Motor neuron (in vitro differentiated cells): Measurements from ENCODE around the gene HAPLN2. TPM values are rescaled to one million over a fixed set of nuclear protein-coding genes. Genes with fewer than 3 reads are reported as not detected.
A peak's percentile ranks its signal among the peaks of the same experiment; 100 is the strongest.
"Not testable (repeated sequence)": the region's sequence is repeated elsewhere in the genome, so short reads cannot be mapped to it uniquely, and the experiment has no call there.

Experiments
- ATAC-seq, 8 experiments: fragments of 200-7000 bp; cut with Tn5 transposase; replicated peaks in 6 of 8; 2 replicates each; pipeline ENCODE4 v1.8.0; 2021; ENCODE audit warnings: mild to moderate bottlenecking in 8 of 8, moderate library complexity in 8 of 8
- H3K27ac ChIP-seq, 2 donors: fragments of 250-450 bp; sonication (Bioruptor Pico); 2 replicates each; pipeline ENCODE4 v1.9.0; 2021; ENCODE audit warnings: antibody characterized with exemption in 2 of 2, mild to moderate bottlenecking in 2 of 2, moderate library complexity in 1 of 2
- H3K4me1 ChIP-seq, 2 donors: fragments of 250-450 bp; sonication (Bioruptor Pico); replicated peaks in 1 of 2; 2 replicates each; pipeline ENCODE4 v1.6.1; 2021; ENCODE audit warnings: antibody characterized with exemption in 2 of 2, mild to moderate bottlenecking in 2 of 2, moderate library complexity in 1 of 2
- H3K4me3 ChIP-seq, 5 donors: fragments of 250-450 bp; sonication (Bioruptor Pico); 2 replicates each; pipeline ENCODE4 v1.9.0; 2021; ENCODE audit warnings: antibody characterized with exemption in 5 of 5, mild to moderate bottlenecking in 5 of 5, moderate library complexity in 4 of 5
- WGBS, 10 experiments: fragments of 450-650 bp; shearing (Covaris generic); methylation state at CpG; one replicate each; pipeline ENCODE4 v1.0.0; 2022; 5-methylcytosine and 5-hydroxymethylcytosine counted together
- in situ Hi-C, 9 experiments: fragments of 400-800 bp; cut with MboI; loops; one replicate each; pipeline ENCODE4 v1.15.0; 2021; ENCODE audit warnings: low sequenced_read_pairs in 9 of 9, low pct_unique_long_range_greater_than_20kb in 2 of 9; ENCODE audit not compliant: unreplicated experiment in 9 of 9
- total RNA-seq, 8 experiments: library from RNA; unstranded; fragments of 300-600 nt; gene quantifications; 2 replicates each; pipeline versions ENCODE4 v1.2.3 to v1.2.4, GENCODE V29; 2022

The HAPLN2 gene
- total RNA-seq, 8 experiments from 2014 or later, result 0.46 to 8.7 (median 3.3) TPM; not detected in 1

DNA sequence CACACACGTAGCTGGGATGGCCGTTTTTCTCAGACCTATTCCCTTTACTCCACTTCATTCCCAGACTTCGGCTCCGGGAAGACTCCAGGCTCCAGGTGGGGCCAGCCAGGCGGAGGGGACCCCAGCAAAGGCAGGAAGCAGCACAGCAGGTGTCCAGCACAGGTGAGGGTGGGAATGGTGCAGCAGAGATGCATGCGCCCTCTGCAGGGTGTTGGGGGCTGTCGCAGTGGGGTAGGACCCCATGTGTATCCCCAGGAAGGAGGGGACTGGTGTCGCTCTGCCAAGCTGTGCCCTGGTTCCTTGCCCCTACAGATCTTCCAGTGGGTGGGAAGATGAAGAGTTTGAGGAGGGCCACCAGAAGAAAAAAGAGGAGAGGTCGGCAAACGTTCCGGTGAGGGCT is 34.4 kb upstream of the HAPLN2 start:
- in situ Hi-C loops, result no loop called here
- ATAC-seq, result peak in 2 of 8 experiments; percentile 23 to 59
- WGBS, 10 experiments, result 33 to 80% (median 66%) methylated on average over 2 to 11 of the region's 11 CpGs; no CpG with 5 or more reads in 2 of the 10 experiments
- H3K27ac ChIP-seq, result no peak overlapping the region
- peaks cover 0 to 2% of the 10 kb centered on the region in 2 donors for H3K4me1 ChIP-seq
- no peak overlapping the region for H3K4me3 ChIP-seq

DNA sequence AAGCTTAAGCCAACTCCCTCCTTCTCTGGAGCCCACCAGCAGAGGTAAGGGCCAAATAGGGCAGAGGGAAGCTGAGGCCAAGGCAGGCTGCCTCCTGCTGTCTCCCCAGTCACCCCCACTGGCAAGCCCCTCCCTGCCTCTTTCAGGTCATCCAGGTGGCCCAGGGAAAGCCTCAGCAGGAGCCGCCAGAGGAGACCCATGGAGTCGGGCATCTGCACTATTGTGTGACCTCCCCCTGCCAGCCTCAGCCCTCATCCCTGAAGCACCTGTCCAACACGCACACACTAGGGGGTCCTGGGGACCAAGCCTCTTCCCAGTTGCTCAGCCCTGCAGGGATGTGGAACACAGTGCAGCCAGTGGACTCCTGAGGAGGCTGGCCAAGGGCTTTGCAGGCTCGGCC is 32.9 kb upstream of the HAPLN2 start:
- H3K4me1 ChIP-seq, result peaks cover 5 to 9% of the 10 kb centered on the region in 2 donors
- no peak overlapping the region for H3K27ac ChIP-seq
- ATAC-seq, result no peak
- in situ Hi-C loops, result no loop called here
- no peak overlapping the region for H3K4me3 ChIP-seq
- 20 to 100% (median 72%) methylated on average over 1 to 4 of the region's 4 CpGs; no CpG with 5 or more reads in 4 of the 10 experiments for WGBS, 10 experiments

DNA sequence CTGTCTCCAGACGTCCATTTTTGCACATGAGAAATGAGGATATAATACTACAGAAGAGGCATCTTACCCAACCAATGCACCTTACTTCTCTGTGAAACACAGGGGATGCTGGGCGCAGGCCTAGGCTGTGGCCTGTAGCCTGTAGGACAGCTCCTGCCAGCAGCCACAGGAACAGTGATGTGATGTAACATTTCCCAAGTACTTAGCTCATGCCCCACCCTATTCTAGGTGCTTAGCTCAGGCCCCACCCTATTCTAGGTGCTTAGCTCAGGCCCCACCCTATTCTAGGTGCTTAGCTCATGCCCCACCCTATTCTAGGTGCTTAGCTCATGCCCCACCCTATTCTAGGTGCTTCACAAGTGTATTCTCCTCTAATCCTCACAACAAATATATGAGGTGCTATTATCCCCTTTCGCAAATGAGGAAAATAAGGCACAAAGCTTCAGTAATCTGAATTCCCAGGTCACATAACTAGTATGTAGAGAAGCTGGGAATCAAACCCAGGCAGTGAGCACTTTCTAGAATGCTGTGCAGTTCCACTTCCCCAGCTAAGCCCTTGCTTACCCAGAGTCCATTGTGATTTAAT is 32.2 kb upstream of the HAPLN2 start:
- no peak overlapping the region for H3K4me3 ChIP-seq
- 0 to 100% (median 65%) methylated on average over 1 to 2 of the region's 3 CpGs; no CpG with 5 or more reads in 3 of the 10 experiments for WGBS, 10 experiments
- no peak overlapping the region for H3K27ac ChIP-seq
- ATAC-seq, result no peak
- H3K4me1 ChIP-seq, result peaks cover 5 to 9% of the 10 kb centered on the region in 2 donors
- in situ Hi-C loops, result no loop called here

DNA sequence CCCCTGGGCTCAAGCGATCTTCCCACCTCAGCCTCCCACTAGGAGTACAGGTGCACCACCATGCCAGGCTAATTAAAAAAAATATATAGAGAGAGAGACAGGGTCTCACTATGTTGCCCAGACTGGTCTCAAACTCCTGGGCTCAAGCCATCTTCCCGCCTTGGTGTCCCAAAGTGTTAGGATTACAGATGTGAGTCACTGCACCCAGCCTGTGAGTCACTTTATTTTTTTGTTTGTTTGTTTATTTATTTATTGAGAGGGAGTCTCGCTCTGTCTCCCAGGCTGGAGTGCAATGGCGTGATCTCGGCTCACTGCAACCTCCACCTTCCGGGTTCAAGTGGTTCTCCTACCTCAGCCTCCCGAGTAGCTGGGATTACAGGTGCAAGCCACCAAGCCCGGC is 31.3 kb upstream of the HAPLN2 start:
- ATAC-seq, H3K27ac ChIP-seq, in situ Hi-C loops, H3K4me3 ChIP-seq: not testable (repeated sequence)
- H3K4me1 ChIP-seq, result peaks cover 11 to 17% of the 10 kb centered on the region in 2 donors
- WGBS, 10 experiments, result 33 to 100% (median 88%) methylated on average over 1 to 8 of the region's 8 CpGs; no CpG with 5 or more reads in 1 of the 10 experiments

DNA sequence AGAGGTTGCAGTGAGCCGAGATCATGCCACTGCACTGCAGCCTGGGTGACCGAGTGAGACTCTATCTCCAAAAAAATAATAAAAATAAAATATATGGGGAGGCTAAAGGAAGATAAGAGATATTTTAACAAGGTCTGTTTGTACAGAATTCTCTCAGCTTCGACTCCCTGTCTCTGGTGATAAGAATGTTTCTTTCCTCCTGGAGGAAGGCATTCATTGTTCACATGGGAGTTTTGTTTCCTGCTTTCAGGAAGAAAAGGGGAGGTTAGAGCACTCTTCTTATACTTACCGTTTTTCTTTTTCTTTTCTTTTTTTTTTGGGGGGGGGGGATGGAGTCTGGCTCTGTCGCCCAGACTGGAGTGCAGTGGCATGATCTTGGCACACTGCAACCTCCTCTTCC is 29.7 kb upstream of the HAPLN2 start:
- 48 to 100% (median 80%) methylated on average over 1 to 5 of the region's 5 CpGs; no CpG with 5 or more reads in 1 of the 10 experiments for WGBS, 10 experiments
- in situ Hi-C loops, result no loop called here
- Histone ChIP-seq H3K4me3 (no peak overlapping the region), H3K4me1 (peaks cover 19 to 25% of the 10 kb centered on the region in 2 donors), H3K27ac (no peak overlapping the region)
- no peak for ATAC-seq

DNA sequence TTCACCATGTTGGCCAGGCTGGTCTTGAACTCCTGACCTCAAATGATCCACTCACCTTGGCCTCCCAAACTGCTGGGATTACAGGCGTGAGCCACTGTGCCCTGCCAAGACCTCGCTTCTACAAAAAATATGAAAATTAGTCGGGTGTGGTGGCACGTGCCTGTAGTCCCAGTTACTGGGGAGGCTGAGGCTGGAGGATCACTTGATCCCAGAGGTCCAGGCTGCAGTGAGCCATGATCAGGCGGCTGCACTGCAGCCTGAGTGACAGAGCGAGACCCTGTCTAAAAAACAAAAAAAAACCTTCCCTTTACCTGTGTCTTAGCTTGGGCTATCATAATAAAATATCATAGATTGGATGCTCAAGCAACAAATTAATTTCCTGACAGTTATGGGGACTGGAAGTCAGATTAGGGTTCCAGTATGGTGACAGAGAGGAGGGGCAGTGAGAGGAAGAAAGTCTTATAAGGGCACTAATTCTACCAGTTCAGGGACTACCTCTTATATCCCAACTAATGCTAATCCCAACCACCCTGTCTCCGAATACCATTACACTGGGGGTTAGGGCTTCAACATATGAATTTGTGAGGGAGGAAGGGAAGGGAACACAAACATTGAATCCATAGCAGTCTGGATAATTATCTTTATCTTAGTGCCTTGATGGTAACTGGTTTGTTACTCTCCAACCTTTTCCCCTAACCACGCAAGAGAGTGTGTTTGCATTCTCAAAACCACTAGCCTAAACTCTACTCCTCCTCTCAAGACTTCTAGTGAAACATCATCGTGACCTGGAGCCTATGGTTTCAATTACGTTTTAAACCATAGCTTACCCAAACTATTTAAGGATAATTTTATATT is 28.7 kb upstream of the HAPLN2 start:
- in situ Hi-C loops, result no loop called here
- no peak overlapping the region for H3K27ac ChIP-seq
- peak overlapping the region; percentile 52 to 83 (median 75) for H3K4me3 ChIP-seq

DNA sequence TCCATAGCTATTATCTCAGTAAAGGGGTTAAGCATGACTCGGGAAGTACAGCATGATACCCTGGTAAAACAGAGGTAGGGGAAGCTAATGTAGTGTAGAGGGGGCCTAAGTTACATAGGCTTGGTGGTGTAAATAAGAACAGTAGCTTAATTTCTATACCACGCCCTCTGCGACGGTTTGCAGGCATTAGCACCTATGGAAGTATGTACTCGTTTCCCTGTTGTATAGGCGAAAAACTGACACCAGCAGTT is 28.1 kb upstream of the HAPLN2 start:
- in situ Hi-C loops, result no loop called here
- H3K27ac ChIP-seq, result peak overlapping the region; percentile 16 to 27
- H3K4me3 ChIP-seq, result peak overlapping the region; percentile 52 to 83 (median 75)
- H3K4me1 ChIP-seq, result peaks cover 20 to 28% of the 10 kb centered on the region in 2 donors
- 0 to 56% (median 16%) methylated on average over 1 to 6 of the region's 6 CpGs; no CpG with 5 or more reads in 2 of the 10 experiments for WGBS, 10 experiments
- ATAC-seq, result no peak

More for the DNA sequence above, 28.7 kb upstream of the HAPLN2 start:
- no peak for ATAC-seq
- WGBS, 10 experiments, result 48 to 100% (median 92%) methylated on average over 2 to 9 of the region's 10 CpGs; no CpG with 5 or more reads in 2 of the 10 experiments
- H3K4me1 ChIP-seq, result peaks cover 20 to 28% of the 10 kb centered on the region in 2 donors

DNA sequence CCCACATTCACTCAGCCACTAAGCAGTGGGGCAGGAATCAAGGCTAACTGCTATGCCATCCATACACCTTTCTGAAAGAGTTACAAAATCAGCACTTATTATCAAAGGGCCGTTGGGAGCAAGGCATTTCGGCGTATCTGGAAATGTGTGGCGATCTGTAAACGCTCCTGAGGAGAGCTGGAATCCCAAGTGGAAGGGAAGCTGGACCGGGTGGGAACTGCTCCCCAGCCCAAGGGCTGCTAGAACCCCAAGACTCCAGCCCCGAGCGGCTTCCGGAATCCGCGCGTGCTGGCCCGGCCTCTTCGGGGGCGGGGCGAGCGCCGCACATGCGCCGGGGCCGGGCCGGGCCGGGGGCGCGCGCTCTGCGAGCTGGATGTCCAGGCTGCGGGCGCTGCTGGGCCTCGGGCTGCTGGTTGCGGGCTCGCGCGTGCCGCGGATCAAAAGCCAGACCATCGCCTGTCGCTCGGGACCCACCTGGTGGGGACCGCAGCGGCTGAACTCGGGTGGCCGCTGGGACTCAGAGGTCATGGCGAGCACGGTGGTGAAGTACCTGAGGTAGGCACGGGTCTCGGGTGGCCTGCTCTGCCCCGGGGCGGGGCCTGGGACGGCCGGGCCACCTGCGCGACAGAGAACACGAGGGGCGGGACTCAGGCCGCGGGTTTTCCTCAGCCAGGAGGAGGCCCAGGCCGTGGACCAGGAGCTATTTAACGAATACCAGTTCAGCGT is 27.6 kb upstream of the HAPLN2 start, which contains the start of gene NAXE:
Gene NAXE (plus strand): TSS at position 345 of the 726 bp plus-strand sequence. CDS start 29 bp downstream, at position 374.
- 0 to 1% (median 0%) methylated on average over 11 to 18 of the region's 60 CpGs; no CpG with 5 or more reads in 7 of the 10 experiments for WGBS, 10 experiments
- peak within 1 kb of the TSS; percentile 52 to 83 (median 75) for H3K4me3 ChIP-seq
- ATAC-seq, result peak; percentile 93 to 98 (median 96)
- peak within 1 kb of the TSS; percentile 40 to 53 for H3K27ac ChIP-seq
- H3K4me1 ChIP-seq, result peaks cover 20 to 28% of the 10 kb centered on the region in 2 donors
- in situ Hi-C loops, result no loop called here

DNA sequence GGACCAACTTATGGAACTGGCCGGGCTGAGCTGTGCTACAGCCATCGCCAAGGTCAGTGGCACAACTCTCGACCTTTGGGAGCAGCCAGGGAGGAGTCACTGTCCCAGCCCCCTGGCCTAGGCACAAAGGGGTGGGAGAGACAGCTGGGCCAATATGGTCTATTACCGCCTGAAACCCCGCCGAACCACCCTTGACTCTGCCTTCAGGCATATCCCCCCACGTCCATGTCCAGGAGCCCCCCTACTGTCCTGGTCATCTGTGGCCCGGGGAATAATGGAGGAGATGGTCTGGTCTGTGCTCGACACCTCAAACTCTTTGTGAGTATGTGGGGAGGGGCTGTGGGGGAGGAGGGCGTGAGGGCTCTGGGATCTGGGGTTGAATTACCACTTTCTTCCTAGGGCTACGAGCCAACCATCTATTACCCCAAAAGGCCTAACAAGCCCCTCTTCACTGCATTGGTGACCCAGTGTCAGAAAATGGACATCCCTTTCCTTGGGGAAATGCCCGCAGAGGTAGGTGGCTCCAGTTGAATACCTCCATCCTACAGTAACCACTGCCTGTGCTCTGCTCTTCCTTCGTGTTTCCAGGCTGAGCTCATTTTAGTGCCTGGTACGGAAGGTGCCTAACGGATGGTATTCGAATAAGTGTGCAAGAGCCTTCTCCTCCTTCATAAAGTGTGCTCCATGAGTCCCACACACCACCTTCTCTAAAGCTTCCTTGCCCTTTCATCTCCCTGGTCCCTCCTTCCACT is 26.9 kb upstream of the HAPLN2 start:
- 33 to 93% (median 71%) methylated on average over 1 to 8 of the region's 16 CpGs; no CpG with 5 or more reads in 3 of the 10 experiments for WGBS, 10 experiments
- in situ Hi-C loops, result no loop called here
- no peak for ATAC-seq
- H3K4me3 ChIP-seq, result peak overlapping the region; percentile 52 to 83 (median 75)
- peak overlapping the region in 1 of 2 donors; percentile 53 for H3K27ac ChIP-seq
- peaks cover 20 to 28% of the 10 kb centered on the region in 2 donors for H3K4me1 ChIP-seq

DNA sequence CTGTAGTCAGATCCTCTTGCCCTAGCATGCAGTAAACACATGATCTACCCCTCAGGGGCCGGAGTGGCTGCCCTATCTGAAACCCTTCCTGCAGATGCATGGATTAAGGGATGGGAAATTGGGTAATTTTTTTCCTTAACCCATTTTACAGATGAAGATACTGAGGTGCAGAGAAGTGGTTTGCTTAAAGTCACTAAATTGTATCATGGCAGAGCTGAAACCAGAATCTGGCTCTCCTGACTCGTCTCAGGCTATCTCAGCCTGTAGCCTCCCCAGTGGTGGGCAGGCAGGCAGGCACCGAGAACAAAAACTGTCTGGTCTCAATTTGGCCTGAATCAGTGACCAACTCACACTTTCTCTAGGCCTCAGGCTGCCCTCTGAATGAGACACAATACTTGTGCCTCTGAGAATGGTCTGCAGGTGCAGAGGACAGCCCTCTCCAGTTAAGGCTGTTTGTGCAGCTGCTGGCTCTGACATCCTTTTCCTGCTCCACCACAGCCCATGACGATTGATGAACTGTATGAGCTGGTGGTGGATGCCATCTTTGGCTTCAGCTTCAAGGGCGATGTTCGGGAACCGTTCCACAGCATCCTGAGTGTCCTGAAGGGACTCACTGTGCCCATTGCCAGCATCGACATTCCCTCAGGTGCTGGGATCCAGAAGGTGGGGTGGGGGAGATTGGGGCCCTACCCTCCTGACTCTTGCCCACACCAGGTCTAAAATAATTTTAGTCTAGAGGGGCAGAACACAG is 26.1 kb upstream of the HAPLN2 start:
- ATAC-seq, result no peak
- H3K4me3 ChIP-seq, result no peak overlapping the region
- peaks cover 20 to 28% of the 10 kb centered on the region in 2 donors for H3K4me1 ChIP-seq
- no peak overlapping the region for H3K27ac ChIP-seq
- in situ Hi-C loops, result no loop called here
- 72 to 100% (median 92%) methylated on average over 2 to 6 of the region's 8 CpGs; no CpG with 5 or more reads in 4 of the 10 experiments for WGBS, 10 experiments

DNA sequence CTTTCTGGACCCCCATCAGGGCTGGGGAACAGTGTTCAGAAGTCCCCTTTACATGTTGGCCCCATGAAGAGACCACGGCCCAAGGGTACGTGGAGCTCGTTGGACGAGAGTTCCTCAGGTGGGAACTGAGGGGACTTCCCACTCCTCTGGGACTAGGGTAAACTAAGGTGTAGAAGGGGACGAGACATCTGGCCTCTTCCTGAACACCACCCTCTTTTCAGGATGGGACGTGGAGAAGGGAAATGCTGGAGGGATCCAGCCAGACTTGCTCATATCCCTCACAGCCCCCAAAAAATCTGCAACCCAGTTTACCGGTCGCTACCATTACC is 25.6 kb upstream of the HAPLN2 start:
- ATAC-seq, result no peak
- in situ Hi-C loops, result no loop called here
- 80 to 100% (median 91%) methylated on average over 1 to 6 of the region's 8 CpGs; no CpG with 5 or more reads in 6 of the 10 experiments for WGBS, 10 experiments
- H3K27ac ChIP-seq, result no peak overlapping the region
- H3K4me3 ChIP-seq, result no peak overlapping the region
- H3K4me1 ChIP-seq, result peaks cover 20 to 28% of the 10 kb centered on the region in 2 donors

DNA sequence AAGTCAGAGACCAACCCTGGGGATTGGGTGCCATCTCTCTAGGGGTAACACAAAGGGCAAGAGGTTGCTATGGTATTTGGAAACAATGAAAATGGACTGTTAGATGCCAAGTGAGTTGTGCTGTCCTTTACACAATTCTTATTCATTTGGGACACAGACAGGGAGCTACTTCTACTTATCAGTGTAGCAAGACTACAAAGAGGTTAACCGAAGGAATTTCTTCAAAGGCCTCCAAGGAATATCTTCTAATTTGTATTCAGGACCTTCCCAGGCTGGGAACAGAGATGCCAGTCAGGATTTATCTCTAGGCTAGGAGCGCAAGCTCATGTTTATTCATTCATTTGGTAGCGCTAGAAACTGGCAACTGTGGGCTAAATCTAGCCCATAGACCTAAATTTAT is 25.0 kb upstream of the HAPLN2 start:
- 37 to 96% (median 58%) methylated on average over 2 to 3 of the region's 3 CpGs; no CpG with 5 or more reads in 2 of the 10 experiments for WGBS, 10 experiments
- ATAC-seq, result peak in 1 of 8 experiments; percentile 38
- no peak overlapping the region for H3K4me3 ChIP-seq
- H3K4me1 ChIP-seq, result peaks cover 20 to 28% of the 10 kb centered on the region in 2 donors
- in situ Hi-C loops, result no loop called here
- peak overlapping the region in 1 of 2 donors; percentile 27 for H3K27ac ChIP-seq
